T-helper 2 cell treated with Interferon-gamma antibody and Interleukin-4, amounts not matched to agents 5 μg/mL and 100 μg/mL, for 36 hours (primary cell): Measurements from ENCODE around the gene SKAP1.

Experiments used
- DNase-seq: peaks from one replicate; pipeline ENCODE4 v3.0.0; 2021; ENCODE audit warnings: low spot score
- H3K27ac Mint-ChIP-seq: one replicate; pipeline ENCODE4 v1.8.0; 2021; ENCODE audit warnings: mild to moderate bottlenecking, mixed read lengths
- H3K27me3 Mint-ChIP-seq: one replicate; pipeline ENCODE4 v1.8.0; 2021; ENCODE audit warnings: low read depth, mixed read lengths
- H3K36me3 Mint-ChIP-seq: one replicate; pipeline ENCODE4 v1.8.0; 2021; ENCODE audit warnings: low read depth, mixed read lengths
- H3K4me1 Mint-ChIP-seq: one replicate; pipeline ENCODE4 v1.8.0; 2021; ENCODE audit warnings: low read depth, mixed read lengths
- H3K4me3 Mint-ChIP-seq: one replicate; pipeline ENCODE4 v1.8.0; 2022; ENCODE audit warnings: mild to moderate bottlenecking, moderate library complexity, mixed read lengths
- H3K9me3 Mint-ChIP-seq: one replicate; pipeline ENCODE4 v1.8.0; 2021; ENCODE audit warnings: mixed read lengths

Gene SKAP1

DNA sequence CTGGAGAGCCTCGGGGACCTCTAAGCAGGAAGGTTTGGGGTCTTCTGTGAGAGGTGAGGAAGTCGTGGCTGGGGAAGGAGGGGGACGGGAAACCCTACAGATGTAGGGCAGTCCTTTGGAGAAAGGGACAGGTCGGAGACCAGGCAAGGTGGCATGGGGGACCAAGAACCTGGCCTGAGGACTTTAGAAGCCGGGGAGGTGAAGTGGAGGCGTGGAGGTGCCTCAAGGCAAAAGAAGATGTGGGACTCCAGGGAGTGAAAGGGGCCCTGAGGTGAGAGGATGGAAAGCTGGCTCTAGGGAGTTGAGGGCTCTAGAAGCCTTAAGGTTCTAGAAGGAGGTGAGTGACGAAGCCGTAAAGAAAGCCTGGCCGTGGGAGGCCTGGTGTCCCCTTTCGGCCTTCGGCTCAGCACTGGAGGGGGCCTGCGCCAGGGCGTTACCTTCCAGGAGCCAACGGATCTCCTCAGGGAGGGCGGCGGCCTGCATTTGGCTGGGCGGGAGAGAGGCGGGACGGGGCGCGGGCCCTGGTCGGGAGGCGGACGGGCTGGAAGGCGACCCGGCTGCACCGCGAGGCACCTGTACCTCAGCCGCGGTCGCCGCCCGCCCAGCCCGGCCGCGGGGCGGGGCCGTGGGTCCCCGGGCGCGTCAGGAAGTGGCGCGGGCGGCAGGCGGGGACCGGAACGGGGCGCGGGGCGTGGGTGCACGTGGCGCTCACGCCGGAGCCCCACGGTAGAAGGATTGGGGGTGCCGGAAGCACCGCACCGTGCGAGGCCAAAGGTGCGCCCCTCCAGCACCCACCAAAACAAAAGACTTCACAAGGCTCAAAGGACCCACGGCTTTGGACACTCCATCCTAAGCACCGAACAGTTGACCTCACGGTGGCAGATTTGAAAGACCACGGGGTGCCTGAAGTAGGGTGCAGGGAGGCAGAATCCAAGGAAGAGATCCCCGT, at the start of gene SKAP1:
SKAP1 (minus strand) TSS at position 577 of the 949 bp plus-strand sequence.
- H3K4me1 Mint-ChIP-seq, result peaks cover 63% of the 10 kb centered on the region

DNA sequence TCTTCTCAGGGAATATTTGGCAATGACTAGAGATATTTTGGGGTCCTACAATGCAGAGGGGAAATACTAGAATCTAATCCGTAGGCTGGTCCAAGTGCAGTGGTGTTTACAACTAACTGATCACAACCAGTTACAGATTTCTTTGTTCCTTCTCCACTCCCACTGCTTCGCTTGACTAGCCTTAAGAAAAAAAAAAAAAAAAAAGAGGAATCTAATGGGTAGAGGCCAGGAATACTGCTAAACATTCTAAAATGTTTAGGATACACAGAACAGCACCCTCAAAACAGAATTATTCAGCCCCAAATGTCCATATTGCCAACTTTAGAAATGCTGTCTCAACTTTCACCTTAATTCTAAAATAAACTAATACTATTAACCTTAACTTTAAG, 49.0 kb upstream of the SKAP1 start:
- Mint-ChIP-seq H3K27me3 (no peaks in the 10 kb centered on the region), H3K4me1 (peaks cover 43% of the 10 kb centered on the region), H3K9me3 (no peaks in the 10 kb centered on the region), H3K36me3 (no peaks in the 10 kb centered on the region), H3K4me3 (peak overlapping the region; percentile 23), H3K27ac (peak overlapping the region; percentile 75)
- DNase-seq, result no peak

More for the DNA sequence above, at the start of gene SKAP1:
- Mint-ChIP-seq H3K27me3 (no peaks in the 10 kb centered on the region), H3K36me3 (peaks cover 30% of the 10 kb centered on the region), H3K9me3 (no peaks in the 10 kb centered on the region), H3K27ac (peak within 1 kb of the TSS; percentile 98), H3K4me3 (peak within 1 kb of the TSS; percentile 98)
- DNase-seq, result peak; percentile 71

DNA sequence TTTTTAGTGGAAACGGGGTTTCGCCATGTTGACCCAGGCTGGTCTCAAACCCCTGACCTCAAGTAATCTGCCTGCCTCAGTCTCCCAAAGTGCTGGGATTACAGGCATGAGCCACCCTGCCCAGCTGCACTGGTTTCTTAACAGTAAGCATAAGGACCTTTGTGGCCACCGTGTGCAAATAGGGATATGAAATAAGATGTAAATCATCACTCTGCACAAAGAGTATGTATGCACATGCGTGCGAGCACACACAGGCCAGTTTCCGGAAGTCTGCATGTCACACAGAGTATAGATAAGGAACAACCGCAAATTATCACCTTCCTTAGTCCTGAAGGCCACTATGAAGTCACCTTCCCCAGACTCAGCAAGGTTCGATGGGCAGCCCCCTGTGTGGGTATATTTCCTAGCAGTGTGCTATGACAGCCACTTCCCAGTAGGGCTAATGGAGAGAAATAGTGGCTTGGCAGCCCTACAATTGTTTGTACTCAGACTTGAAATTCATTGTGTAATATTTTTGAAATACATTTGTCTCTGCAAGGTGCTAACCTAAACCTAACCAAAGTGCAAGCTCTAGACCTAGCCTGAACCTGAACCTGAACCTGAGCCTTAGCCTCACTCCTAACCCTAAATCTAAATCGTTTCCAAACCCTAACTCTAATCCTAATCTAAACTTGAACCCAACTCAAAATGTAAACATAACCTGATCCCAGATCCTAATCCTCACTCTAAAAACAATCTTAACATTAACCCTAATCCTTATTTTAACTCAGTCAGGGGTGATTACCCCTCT, 48.4 kb upstream of the SKAP1 start:
- peaks cover 38% of the 10 kb centered on the region for H3K4me1 Mint-ChIP-seq
- no peaks in the 10 kb centered on the region for H3K27me3 Mint-ChIP-seq
- no peaks in the 10 kb centered on the region for H3K9me3 Mint-ChIP-seq
- H3K4me3 Mint-ChIP-seq, result peak overlapping the region; percentile 23
- peak overlapping the region; percentile 75 for H3K27ac Mint-ChIP-seq
- no peaks in the 10 kb centered on the region for H3K36me3 Mint-ChIP-seq
- DNase-seq, result peak; percentile 69

DNA sequence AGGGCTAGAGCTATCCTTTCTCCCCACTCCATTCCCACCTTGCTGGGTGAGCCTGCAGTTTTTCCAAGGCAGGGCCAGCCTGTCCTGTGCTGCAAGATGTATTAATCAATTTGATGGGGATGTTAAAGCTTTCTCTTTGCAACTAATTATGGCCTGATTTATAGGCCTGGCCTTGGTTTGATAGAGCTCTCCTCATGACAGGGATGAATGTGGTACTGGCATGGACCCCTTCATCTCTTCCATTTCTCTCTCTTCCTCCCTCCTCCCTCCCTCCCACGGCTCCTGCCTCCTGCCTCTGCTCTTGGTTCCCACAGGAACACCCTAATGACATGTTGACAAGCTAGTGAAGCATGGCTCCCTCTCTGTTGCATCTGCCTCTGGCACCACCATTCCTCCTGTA, 47.2 kb upstream of the SKAP1 start:
- no peaks in the 10 kb centered on the region for H3K9me3 Mint-ChIP-seq
- H3K36me3 Mint-ChIP-seq, result no peaks in the 10 kb centered on the region
- no peak for DNase-seq
- peaks cover 34% of the 10 kb centered on the region for H3K4me1 Mint-ChIP-seq
- no peaks in the 10 kb centered on the region for H3K27me3 Mint-ChIP-seq
- H3K27ac Mint-ChIP-seq, result peak overlapping the region; percentile 22
- no peak overlapping the region for H3K4me3 Mint-ChIP-seq

DNA sequence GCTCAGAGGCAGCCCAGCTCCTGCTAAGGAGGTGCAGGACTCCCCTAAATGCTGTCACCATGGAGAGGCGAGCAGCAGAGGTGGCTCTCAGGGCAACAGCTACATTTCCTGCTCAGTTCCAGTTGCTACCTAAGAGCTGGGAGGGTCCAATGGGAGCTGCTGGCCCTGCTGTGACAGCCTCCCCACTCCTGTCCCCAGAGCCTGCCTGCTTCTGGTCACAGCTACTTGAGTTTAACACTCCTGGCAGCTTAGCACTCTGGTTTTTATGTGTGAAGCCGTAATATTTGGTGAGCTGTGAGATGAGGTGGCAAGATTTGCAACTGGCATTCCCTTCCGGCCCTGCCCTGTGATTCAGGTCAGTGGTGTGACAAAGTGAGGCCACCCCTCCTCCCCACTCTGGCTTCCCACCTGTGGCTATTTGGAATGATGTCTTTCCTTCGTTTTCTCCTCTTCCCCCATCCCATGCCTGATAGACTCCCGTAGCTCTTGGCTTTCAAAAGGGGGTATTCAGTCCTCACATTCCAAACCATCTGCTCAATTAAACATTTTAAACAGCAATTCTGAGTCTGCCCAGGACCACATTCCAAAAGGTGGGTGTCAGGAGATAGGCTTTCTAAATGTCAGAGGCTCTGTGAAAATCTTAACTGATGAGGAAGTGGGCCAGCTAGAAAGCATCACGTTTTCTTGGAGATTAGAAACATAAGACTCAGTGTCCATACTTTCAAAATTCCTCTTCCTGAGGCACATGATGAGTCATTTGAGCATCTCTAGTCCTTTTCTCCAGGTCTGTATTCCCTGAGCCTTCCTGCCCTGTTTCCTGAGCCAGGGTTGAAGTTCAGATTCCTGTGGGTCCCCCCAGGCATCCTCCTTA, 42.6 kb upstream of the SKAP1 start:
- H3K4me3 Mint-ChIP-seq, result no peak overlapping the region
- H3K27me3 Mint-ChIP-seq, result peaks cover 4% of the 10 kb centered on the region
- peak overlapping the region; percentile 8 for H3K27ac Mint-ChIP-seq
- H3K4me1 Mint-ChIP-seq, result peaks cover 22% of the 10 kb centered on the region
- H3K9me3 Mint-ChIP-seq, result no peaks in the 10 kb centered on the region
- no peak for DNase-seq
- no peaks in the 10 kb centered on the region for H3K36me3 Mint-ChIP-seq

DNA sequence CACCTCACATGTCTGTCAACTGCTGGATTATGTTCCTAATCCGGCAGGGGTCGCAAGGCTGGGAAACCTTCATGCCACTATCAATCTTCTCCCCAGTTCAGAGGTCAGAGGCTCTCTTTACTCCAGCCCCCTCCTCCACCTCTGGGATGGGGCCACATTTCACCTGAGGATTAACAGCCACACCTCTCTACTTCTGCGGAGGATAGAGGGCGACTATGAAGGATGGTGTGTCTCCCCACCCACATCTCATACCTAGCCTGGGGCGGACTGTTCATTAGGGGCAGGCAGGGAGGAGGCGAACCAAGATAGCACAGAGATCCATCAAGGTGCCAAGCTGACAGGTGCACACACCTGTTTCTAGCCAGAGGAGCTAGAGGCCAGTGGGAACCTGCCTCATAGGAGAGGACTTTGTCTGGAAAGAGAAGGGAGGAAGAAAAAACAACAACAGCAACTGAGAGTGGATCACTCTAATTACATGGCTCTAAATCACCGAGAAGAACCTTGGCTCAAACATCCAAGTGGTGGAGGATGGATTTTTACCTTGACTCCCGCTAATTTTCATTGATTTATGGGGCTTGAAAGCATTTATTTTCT, 41.9 kb upstream of the SKAP1 start:
- Mint-ChIP-seq H3K27me3 (peaks cover 4% of the 10 kb centered on the region), H3K36me3 (no peaks in the 10 kb centered on the region), H3K4me1 (peaks cover 16% of the 10 kb centered on the region), H3K4me3 (no peak overlapping the region), H3K9me3 (no peaks in the 10 kb centered on the region), H3K27ac (no peak overlapping the region)
- DNase-seq, result no peak

DNA sequence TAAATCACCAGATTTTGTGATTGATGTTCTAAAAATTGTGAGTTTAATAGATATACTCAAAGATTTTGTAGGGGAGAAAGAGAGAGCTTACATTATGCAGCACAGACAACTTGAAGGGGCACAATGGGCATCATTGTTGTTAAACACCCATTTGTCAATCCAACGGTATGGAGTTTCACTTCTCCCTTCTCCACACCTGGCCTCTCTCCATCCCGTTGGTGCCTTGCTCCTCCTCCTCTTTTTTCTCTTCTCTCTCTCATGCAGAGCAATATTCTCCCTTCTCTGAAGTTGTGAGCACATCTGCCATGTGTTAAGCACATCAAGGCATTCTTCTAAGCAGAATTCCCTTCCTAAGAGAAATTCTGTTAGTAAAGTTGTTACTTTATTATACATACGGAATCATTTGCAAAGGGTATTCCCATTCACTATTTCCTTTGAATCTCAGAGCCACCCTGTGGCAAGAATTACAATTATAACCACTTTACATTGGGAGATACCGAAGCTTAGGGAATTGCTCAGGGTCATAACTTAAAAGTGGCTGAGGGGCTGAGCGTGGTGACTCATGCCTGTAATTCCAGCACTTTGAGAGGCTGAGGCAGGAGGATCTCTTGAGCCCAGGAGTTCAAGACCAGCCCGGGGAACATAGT, 40.5 kb upstream of the SKAP1 start:
- peaks cover 13% of the 10 kb centered on the region for H3K4me1 Mint-ChIP-seq
- no peak overlapping the region for H3K27ac Mint-ChIP-seq
- no peak for DNase-seq
- H3K4me3 Mint-ChIP-seq, result no peak overlapping the region
- H3K27me3 Mint-ChIP-seq, result peaks cover 4% of the 10 kb centered on the region
- no peaks in the 10 kb centered on the region for H3K9me3 Mint-ChIP-seq
- H3K36me3 Mint-ChIP-seq, result no peaks in the 10 kb centered on the region

DNA sequence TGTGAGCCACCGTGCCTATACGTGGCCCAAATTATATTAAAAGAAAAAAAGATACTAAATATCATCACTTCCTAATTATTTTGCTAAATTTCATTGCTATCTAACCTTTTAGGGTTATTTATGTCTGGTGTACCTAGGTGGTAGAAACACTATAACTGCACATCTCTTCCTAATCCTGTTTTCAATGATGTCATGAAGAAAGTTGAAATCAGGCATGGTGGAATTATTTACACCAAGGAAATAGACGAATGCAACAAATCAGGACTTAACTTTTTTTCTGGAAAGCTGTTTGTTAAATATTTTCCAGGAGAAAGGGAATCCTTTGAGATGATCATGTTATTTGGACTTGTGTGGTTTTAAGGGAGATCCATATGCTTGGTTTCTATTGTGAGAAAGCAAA, 39.2 kb upstream of the SKAP1 start:
- peaks cover 4% of the 10 kb centered on the region for H3K27me3 Mint-ChIP-seq
- H3K9me3 Mint-ChIP-seq, result no peaks in the 10 kb centered on the region
- H3K4me3 Mint-ChIP-seq, result no peak overlapping the region
- no peak overlapping the region for H3K27ac Mint-ChIP-seq
- H3K4me1 Mint-ChIP-seq, result peaks cover 15% of the 10 kb centered on the region
- DNase-seq, result no peak
- no peaks in the 10 kb centered on the region for H3K36me3 Mint-ChIP-seq

DNA sequence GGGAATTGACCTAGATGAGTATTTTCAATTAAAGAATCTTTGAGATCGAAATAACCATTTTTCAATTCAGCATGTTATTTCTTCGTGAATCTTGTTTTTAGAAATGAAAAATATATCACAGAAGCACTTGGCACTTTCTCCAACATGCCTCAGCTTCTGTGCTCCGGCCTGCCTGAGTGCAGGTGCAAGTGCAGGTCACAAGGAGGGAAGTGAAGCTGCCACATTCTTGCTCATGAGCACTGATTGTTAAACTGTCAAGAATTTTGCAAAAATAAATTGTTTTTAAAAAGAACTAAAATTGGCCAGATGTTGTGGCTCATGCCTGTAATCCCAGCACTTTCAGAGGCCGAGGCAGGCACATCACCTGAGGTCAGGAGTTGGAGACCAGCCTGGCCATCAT, 38.3 kb upstream of the SKAP1 start:
- H3K4me1 Mint-ChIP-seq, result peaks cover 20% of the 10 kb centered on the region
- DNase-seq, result no peak
- no peak overlapping the region for H3K27ac Mint-ChIP-seq
- H3K4me3 Mint-ChIP-seq, result no peak overlapping the region
- peaks cover 4% of the 10 kb centered on the region for H3K27me3 Mint-ChIP-seq
- H3K36me3 Mint-ChIP-seq, result no peaks in the 10 kb centered on the region
- H3K9me3 Mint-ChIP-seq, result no peaks in the 10 kb centered on the region

DNA sequence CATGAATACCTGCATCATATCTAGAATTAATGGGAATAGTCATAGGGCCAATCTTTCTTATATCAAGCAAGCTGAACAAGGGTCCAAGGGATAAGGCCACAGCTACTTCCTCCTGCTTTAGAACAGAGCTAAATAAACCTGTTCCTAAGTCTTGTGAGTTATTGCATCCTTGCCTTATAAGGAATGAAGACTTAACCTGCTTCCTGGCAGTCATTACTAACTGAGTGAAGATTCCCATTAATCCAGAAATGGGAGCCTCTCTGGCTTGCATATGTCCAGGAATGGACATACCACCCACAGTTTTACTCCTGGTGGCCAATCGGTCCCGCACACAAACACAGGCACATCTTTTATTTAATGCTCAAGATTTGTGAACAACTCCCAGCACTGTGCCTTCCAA, 35.9 kb upstream of the SKAP1 start:
- H3K4me1 Mint-ChIP-seq, result peaks cover 12% of the 10 kb centered on the region
- H3K4me3 Mint-ChIP-seq, result no peak overlapping the region
- H3K9me3 Mint-ChIP-seq, result no peaks in the 10 kb centered on the region
- DNase-seq, result no peak
- no peak overlapping the region for H3K27ac Mint-ChIP-seq
- H3K36me3 Mint-ChIP-seq, result no peaks in the 10 kb centered on the region
- peaks cover 5% of the 10 kb centered on the region for H3K27me3 Mint-ChIP-seq

DNA sequence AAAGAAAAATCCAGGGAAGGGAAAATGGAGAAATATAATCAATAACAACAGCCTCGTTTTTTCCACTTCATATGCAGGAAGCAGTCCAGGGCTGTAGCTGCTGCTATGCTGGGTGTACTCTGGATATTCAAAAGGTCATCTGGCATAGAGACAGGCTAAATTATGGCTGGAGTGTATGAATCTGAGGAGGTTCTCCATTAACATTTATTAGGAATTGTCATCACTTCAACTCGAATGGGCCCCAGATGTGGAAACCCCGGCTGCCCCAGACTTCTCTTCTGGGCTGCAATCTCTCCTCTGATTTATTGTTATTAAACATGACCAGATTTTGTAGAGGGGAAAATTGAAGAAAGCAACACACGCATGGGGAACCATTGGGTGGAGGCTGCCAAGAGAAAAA, 33.5 kb upstream of the SKAP1 start:
- Mint-ChIP-seq H3K4me3 (no peak overlapping the region), H3K27me3 (peaks cover 2% of the 10 kb centered on the region), H3K36me3 (no peaks in the 10 kb centered on the region), H3K9me3 (no peaks in the 10 kb centered on the region), H3K27ac (no peak overlapping the region), H3K4me1 (peaks cover 20% of the 10 kb centered on the region)
- DNase-seq, result no peak

DNA sequence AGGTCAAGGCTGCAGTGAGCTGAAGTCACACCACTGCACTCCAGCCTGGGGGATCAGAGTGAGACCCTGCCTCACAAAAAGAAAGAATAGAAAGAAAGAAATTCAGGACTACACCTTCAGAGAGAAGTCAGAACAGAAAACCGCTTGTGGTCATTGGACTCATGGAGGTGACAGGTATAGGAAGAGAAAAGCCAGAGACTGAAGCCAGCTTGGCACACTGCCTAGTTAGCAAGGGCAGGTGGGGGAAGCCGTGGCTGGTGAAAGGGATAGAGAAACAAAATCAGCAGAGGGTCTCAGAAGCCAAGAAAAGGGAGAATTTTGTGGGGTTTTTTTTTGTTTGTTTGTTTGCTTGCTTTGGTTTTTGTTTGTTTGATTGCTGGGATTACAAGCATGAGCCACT, 32.9 kb upstream of the SKAP1 start:
- Mint-ChIP-seq H3K27me3 (peaks cover 2% of the 10 kb centered on the region), H3K4me1 (peaks cover 20% of the 10 kb centered on the region), H3K4me3 (no peak overlapping the region), H3K9me3 (no peaks in the 10 kb centered on the region), H3K27ac (no peak overlapping the region), H3K36me3 (no peaks in the 10 kb centered on the region)
- DNase-seq, result no peak

DNA sequence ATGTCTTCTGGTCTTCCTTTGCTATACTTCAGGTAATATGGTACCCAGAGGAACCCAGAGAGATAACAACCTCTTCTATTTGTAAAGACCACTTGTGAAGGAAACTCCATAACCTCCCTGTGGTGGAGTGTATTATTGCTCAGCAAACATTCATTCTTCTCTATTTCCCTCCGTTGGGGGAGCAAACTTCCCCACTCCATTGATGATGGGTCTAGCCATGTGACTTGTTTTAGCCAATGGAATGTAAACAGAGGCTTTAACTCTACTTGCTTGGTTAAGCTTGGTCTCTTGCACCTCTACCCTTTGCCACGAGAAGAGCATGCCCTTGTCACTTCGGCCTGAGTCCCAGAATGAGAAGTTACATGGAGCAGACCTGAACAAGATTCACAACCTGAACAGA, 30.0 kb upstream of the SKAP1 start:
- H3K9me3 Mint-ChIP-seq, result peaks cover 2% of the 10 kb centered on the region
- no peak for DNase-seq
- H3K4me3 Mint-ChIP-seq, result no peak overlapping the region
- peaks cover 2% of the 10 kb centered on the region for H3K27me3 Mint-ChIP-seq
- no peak overlapping the region for H3K27ac Mint-ChIP-seq
- H3K4me1 Mint-ChIP-seq, result peaks cover 48% of the 10 kb centered on the region
- H3K36me3 Mint-ChIP-seq, result peaks cover under 1% of the 10 kb centered on the region
